Hepatocyte (in vitro differentiated cells): ENCODE measurements around the gene CALD1.

Source experiments
- EZH2 ChIP-seq: fragments of 200-600 bp; sonication (generic); IDR thresholded peaks from 2 replicates; pipeline ENCODE4 v1.6.1; 2016; ENCODE audit warnings: antibody characterized with exemption, mild to moderate bottlenecking, borderline replicate concordance
- EZH2phosphoT487 ChIP-seq: fragments of 200-600 bp; sonication (generic); IDR thresholded peaks from one replicate; pipeline ENCODE4 v1.6.1; 2018; ENCODE audit warnings: antibody characterized with exemption, mild to moderate bottlenecking, low read depth, moderate library complexity; ENCODE audit not compliant: unreplicated experiment, severe bottlenecking
- TF ChIP-seq, protein P1 (sequence below): fragments of 200-600 bp; sonication (generic); IDR thresholded peaks from 2 replicates; pipeline ENCODE4 v1.5.1; 2016; ENCODE audit warnings: antibody characterized with exemption, mild to moderate bottlenecking; ENCODE audit not compliant: poor library complexity

DNA sequence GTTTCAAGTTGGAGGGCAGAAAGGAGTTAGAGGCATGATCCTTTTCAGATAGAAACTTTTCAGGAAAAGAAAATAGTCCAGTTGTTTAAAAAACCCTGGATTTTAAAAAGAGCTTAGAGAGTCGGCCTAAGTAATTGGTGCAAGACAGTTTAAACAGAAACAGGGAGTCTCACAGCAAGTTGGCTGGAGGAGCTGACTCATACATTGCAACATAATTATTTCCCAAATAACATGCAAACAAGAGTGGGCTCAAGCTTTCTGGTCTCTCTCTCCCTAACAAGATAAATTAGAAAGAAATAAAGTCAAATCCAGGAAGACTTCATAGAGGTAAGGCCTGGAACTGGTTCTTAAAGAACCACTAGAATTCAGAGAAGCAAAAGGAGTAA lies 106.5 kb downstream of the CALD1 start:
- TF ChIP-seq, protein P1, sequence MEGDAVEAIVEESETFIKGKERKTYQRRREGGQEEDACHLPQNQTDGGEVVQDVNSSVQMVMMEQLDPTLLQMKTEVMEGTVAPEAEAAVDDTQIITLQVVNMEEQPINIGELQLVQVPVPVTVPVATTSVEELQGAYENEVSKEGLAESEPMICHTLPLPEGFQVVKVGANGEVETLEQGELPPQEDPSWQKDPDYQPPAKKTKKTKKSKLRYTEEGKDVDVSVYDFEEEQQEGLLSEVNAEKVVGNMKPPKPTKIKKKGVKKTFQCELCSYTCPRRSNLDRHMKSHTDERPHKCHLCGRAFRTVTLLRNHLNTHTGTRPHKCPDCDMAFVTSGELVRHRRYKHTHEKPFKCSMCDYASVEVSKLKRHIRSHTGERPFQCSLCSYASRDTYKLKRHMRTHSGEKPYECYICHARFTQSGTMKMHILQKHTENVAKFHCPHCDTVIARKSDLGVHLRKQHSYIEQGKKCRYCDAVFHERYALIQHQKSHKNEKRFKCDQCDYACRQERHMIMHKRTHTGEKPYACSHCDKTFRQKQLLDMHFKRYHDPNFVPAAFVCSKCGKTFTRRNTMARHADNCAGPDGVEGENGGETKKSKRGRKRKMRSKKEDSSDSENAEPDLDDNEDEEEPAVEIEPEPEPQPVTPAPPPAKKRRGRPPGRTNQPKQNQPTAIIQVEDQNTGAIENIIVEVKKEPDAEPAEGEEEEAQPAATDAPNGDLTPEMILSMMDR = no peak
- TF ChIP-seq EZH2 = no peak
- no peak for TF ChIP-seq EZH2phosphoT487
